Left cardiac atrium (tissue), 4 donors: ENCODE data around the gene EFHC2. TPM values are rescaled to one million over a fixed set of nuclear protein-coding genes. Genes with fewer than 3 reads are reported as not detected.
"Not testable (repeated sequence)": the region's sequence is repeated elsewhere in the genome, so short reads cannot be mapped to it uniquely, and the experiment has no call there.

Experiments used
- ATAC-seq, 2 donors: fragments of 200-7000 bp; cut with Tn5 transposase; one replicate each; pipeline ENCODE4 v1.9.1; 2020; ENCODE audit warnings: mild to moderate bottlenecking in 2 of 2, moderate library complexity in 2 of 2
- DNase-seq: peaks from one replicate; pipeline ENCODE4 v3.0.0-alpha.2; 2020
- intact Hi-C, 2 donors: fragments of 100-400 bp; cut with DNase I; formaldehyde crosslinking; loops; one replicate each; pipeline versions ENCODE4 v1.14.1 to v1.15.1; 2022 to 2023
- total RNA-seq, 2 donors: library from RNA; stranded (reverse); fragmentation: NEBNext Ultra II Directional; extraction: Animal tissue kit (Norgen Biotek cat#: 25700); gene quantifications; one replicate each; pipeline ENCODE4 v1.2.1, GENCODE V29; 2021
- donor health status: DM: no; HTN: yes; CAD: no.
- donor health status: DM: no; HTN: yes; CAD: no; lungs with severe emphysema.
- donor health status: DM: yes; HTN: yes; CAD: no.
- donor health status: Dilated cardiomyopathy.

EFHC2 gene
- total RNA-seq, 2 donors from 2014 or later: 5.1 to 6.4 TPM

DNA sequence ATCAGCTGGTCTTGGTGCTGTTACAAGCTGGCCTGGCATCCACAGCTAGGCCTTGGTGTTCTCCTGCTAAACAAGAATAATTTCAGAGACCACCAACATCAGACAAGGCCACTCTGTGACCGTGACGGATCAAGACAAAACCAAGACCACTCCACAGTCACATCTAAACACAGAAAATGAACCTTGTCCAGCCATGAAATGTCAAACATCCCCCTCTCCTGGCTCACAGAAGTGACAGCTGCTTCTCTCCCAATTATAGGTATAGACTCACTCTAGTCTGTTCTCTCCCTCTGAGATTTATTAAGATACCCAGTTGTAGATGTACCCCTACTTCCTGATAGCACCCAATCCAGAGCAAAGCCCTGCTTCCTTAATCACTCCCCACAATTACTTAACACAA is 40.4 kb downstream of the EFHC2 start:
- ATAC-seq: no peak
- intact Hi-C loops: no loop called here
- DNase-seq: no peak

DNA sequence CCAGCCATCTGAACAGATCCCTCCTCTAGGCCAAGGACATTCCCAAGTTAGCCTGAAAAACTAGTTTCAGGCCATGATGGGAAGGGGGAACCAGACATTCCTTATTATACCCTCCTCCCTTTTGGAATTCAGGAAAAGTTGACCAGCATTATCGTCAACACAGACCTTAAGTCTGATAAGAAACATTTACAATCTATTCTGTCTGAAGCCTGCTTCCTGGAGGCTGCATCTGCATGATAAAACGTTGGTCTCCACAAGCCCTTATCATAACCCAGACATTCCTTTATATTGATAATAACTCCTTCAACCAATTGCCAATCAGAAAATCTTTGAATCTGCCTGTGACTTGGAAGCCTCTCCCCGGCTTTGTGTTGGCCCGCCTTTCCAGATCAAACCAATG is 44.3 kb downstream of the EFHC2 start:
- intact Hi-C loops: no loop called here
- ATAC-seq (no peak), DNase-seq (no peak)

DNA sequence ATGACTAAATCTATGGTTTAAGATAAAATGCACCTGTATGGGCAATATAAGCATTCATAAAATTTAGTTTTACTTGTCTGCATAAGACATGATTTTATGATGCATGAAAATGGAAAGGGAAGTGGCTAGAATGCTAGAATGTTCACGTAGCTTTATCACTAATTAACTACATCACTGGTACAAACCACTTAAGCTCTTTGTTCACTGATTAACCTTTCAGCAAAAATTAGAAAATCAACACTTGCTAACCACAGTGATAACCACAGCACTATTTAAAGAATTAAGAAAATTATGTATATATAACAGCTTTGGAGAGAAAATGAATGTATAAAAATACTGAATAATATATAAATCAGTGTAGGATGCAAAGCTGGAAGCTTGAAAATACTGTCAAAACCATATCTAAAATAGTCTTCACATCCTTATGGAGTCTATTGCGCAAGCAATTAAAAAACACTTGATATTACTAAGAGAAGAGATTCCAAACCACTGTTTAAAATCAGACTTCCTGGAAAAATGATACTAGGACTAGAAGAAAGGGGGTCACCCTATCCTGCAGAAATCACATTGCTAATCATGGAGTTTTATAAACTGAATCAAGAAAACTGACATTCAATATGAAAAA is 51.9 kb downstream of the EFHC2 start:
- ATAC-seq (no peak), DNase-seq (no peak)
- intact Hi-C loops: no loop called here

DNA sequence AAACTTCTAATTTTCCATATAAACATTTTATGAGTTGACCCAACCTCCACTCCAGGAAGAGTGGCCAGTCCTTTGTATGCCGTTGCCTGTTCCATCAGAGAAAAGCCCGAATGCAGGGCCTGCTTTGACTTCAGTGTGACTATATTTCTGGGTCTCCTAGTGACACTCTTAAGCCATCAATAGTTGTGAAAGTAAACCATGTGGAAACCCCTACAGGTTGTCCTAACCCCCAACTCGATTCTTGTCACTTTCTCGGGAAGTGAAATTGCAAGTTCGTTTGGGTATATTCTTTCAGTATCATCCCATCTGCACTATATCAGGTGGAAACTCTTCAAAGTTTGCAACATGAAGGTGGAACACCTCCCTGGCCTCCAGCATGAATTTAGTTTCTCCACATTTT is 52.8 kb downstream of the EFHC2 start:
- intact Hi-C loops: no loop called here
- no peak for DNase-seq
- ATAC-seq: no peak

DNA sequence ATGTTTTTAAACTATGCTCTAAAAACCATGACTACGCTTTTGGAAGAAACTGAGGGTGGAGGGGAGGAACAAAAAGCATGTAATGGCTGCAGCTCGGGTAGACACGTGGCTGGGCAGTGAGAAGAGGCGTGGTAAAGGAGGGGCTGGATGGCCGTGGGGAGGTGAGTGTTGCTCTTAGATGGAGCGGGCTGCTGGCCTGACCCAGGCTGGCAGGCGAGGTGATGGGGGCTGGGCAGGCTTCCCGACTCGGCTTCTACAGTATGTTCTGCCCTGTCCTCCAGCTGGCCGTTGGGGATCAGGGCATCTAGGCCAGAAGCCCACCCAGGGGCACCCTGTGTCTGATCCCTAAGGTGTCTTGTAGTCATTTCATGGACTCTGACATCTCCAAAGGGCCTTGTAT is 60.7 kb downstream of the EFHC2 start:
- intact Hi-C loops: no loop called here
- ATAC-seq: no peak
- DNase-seq: no peak

DNA sequence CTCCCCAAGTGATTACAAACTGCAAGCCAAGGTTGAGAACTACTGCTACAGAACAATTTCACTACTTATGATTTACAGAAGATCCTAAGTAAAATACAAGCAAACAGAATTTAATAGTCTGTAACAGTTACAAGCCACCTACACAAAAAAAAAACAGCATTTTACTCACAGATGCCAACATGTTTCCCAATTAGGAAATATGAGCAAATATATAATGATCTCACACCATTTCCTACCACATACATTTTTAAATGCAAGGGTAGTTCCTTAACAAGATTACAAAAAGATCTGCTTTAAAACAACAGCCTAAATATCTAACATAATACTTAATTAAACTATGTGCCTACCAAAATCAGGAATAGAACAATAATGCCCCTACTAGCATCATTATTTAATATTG is 63.4 kb downstream of the EFHC2 start:
- ATAC-seq: no peak
- DNase-seq: no peak
- intact Hi-C loops: no loop called here

DNA sequence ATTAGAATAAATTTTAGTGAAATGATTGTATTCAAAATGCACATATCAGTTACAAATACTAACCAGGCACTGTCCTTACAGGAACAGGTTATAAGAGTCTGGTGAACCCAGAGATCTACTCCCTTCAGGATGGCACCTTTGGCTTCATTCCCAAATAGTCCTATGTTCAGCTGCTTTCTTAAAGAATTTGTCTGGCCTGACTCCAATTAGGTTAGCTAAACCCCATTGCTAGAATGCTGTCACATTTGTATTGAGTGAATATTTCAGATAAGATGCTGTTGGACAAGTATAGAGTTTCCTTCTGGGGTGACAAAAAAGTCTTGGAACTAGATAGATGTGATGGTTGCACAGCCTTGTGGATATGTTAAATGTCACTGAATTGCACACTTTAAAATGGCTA is 69.4 kb downstream of the EFHC2 start:
- ATAC-seq: no peak
- intact Hi-C loops: no loop called here
- no peak for DNase-seq

DNA sequence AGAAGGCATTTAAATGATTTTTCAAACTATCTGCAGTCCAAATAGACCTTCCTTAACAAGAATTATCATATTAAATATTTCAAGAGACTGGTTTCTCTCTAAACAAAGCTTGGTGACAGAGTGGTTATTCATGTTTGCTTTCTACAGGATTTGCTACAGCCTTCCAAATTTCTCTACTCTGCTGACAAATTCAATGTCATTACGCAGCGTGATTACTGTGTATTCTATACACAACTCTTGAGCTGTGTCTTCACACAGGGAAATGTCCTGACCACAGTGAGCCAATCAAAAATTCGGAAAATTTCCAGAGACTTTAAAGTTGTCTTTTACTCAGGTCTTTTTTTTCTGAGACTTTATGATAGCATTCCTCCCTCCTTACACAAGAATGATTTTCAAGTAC is 75.6 kb downstream of the EFHC2 start:
- no peak for DNase-seq
- no peak for ATAC-seq
- intact Hi-C loops: no loop called here

DNA sequence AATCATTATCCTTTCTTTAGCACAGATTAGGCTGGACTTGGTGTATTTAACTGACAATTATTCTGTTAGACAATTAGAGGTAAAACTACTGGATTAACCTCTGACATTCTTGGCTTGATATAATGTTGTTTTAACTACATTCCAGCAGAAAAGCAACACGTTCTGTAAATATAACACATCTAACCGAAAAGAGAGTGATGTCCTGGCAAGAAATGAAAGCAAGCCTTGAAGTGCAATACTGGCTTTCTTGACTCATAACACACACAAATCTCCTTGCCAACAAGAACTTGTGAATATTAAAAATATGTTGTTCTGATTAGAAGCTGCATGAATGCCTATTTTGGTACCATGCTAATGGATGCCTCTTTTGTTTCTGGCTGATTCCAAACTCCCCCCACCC is 76.4 kb downstream of the EFHC2 start:
- ATAC-seq: no peak
- intact Hi-C loops: no loop called here
- no peak for DNase-seq

DNA sequence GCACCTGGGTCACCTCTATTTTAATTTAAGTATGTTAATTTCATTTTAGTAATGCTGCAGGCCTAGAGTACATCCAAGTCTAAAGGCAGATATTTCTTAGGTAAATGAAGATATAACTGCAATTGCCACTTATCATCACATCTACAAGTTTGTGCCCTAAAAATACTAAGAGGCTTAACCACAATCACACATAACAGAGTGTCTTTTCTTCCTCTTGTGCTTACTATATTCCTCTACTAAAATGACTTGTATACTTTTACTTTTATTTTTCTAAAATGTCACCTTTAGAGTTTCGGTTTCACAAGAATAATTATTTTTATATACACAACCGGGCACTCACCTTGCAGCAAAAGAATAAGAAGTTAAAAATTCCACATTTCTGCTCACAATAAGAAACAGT is 77.9 kb downstream of the EFHC2 start:
- ATAC-seq: no peak
- DNase-seq: no peak
- intact Hi-C loops: no loop called here

DNA sequence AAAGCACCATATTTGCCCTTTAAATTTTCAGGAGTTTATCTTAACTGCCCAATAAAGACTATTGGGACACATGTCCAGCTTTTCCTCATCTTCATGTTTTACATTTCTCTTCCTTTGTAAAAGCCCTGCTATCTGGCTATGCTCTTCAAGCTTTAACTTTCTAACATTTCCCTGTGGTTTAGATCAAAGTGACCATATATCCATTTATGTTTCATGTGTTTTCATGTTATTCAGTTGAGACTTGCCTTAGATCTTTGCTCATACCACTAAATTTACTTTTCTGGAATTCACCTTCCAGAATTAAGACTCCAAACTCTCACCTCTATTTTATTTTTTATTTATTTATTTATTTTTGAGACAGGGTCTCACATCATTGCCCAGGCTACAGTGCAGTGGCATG is 78.5 kb downstream of the EFHC2 start:
- intact Hi-C loops: no loop called here
- ATAC-seq (no peak), DNase-seq (no peak)

DNA sequence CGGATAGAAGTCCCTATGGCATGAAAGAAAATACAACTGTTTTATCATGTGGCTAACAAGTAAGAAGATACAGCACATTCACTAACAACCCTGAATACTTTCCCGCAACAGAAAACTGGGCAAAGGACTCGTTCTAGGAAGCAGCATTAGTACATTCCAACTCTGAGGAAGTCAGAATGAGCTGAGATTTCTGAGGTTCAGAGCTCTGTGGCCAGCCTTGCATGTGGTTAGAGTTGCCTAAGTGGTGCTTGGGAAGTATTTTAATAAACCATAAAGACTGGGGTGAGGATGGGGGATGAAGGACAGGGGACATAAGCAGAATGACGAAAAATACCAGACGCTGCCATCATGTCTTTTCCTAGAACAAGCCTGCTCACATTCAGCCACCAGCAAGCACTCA is 82.2 kb downstream of the EFHC2 start:
- DNase-seq: no peak
- intact Hi-C loops: no loop called here
- no peak for ATAC-seq

DNA sequence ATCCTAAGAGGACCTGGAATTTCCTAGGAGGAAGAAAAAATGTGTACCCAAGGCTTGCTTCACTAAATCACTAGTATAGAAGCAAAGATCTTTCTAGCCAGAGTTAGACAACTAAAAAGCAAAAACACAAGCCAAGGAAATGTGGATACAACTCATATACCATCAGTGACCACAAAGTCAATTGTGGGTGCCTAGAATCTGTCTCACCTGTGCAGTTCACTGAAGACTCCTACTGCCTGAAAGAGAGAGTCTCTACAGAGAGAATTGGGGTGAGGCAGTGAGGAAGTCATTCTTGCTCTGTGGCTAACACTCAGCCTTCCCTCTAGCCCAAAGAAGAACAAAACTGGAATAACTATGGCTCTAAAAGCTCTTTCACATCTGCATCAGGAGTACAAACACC is 82.9 kb downstream of the EFHC2 start:
- DNase-seq: no peak
- intact Hi-C loops: no loop called here
- no peak for ATAC-seq

DNA sequence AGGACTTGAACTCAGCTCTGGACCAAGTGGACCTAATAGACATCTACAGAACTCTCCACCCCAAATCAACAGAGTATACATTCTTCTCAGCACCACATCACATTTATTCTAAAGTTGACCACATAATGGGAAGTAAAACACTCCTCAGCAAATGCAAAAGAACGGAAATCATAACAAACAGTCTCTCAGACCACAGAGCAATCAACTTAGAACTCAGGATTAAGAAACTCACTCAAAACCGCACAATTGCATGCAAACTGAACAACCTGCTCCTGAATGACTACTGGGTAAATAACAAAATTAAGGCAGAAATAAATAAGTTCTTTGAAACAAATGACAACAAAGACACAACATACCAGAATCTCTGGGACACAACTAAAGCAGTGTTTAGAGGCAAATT is 87.7 kb downstream of the EFHC2 start:
- ATAC-seq, intact Hi-C loops, DNase-seq: not testable (repeated sequence)

DNA sequence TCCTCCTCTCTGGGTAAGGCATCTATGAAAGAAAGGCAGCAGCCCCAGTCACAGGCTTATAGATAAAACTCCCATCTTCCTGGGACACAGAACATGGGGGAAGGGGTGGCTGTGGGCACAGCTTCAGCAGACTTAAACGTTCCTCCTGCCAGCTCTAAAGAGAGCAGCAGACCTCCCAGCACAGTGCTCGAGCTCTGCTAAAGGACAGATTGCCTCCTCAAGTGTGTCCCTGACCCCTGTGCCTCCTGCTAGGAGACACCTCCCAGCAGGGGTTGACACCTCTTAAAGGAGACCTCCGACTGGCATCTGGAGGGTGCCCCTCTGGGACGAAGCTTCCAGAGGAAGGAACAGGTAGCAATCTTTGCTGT is 89.9 kb downstream of the EFHC2 start:
- DNase-seq (no peak), ATAC-seq (no peak)
- intact Hi-C loops: no loop called here

DNA sequence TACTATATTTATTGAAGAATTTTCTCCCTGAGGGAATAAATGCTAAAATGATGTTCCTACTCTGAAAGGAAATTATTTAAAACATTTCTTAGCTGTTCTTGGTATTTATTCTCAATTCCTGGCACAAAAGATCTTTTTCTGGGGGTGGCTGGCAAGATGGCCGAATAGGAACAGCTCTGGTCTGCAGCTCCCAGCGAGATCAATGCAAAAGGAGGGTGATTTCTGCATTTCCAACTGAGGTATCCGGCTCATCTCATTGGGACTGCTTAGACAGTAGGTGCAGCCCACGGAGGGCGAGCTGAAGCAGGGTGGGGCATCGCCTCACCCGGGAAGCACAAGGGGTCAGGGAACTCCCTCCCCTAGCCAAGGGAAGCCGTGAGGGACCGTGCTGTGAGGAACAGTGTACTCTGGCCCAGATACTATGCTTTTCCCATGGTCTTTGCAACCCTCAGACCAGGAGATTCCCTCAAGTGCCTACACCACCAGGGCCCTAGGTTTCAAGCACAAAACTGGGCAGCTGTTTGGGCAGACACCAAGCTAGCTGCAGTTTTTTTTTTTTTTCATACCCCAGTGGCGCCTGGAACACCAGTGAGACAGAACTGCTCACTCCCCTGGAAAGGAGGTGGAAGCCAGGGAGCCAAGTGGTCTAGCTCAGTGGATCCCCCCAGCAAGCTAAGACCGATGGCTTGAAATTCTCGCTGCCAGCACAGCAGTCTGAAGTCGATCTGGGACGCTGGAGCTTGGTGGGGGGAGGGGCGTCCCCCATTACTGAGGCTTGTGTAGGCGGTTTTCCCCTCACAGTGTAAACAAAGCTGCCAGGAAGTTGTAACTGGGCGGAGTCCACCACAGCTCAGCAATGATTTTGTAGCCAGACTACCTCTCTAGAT is 90.5 kb downstream of the EFHC2 start:
- peak; percentile 41 to 54 for ATAC-seq

DNA sequence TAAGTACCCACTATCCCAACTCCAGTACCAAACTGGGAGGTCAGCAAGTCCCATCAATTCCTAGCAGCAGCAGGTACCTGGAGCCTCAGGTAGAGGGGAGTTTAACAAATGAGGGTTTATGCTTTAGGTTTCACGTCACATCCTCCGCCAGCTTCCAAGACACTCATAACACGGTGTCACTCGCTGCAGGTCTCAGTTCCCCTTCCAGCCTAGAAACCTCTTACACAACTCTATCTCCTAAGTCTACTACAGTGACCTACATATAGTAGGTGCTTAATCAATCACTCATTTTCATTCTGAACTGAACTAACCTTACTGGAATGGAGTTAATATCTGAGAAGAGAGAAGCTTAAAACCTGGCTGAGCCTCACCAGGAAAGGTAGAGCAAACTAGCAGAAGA is 96.0 kb downstream of the EFHC2 start:
- no peak for ATAC-seq
- intact Hi-C loops: loop anchor here in 1 of 2 donors (10.0 kb wide), 1 partner anchor 293 kb away; no protein-coding TSS in a partner anchor
- no peak for DNase-seq

More for the DNA sequence above, 90.5 kb downstream of the EFHC2 start:
- peak; percentile 55 for DNase-seq
- intact Hi-C loops: not testable (repeated sequence)

DNA sequence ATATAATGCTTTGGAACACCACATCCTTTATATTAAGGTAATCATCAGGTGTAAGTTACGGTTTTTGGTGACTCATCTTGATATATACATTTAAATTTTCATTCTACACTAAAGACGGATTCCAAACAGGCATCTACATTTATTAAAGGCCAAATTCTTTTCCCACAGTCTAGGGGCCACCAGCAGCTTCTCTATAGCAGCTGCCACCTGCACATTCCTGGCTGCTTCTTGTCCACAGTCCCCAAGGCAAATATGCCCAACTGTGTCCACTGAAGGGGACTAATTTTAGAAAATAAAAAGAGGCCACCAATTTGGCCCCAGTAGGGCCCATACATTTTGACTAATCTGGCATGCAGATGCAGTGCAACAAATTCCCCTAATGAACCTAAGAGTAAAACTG is 96.6 kb downstream of the EFHC2 start:
- intact Hi-C loops: loop anchor here in 1 of 2 donors (10.0 kb wide), 1 partner anchor 292 kb away; no protein-coding TSS in a partner anchor
- DNase-seq (no peak), ATAC-seq (no peak)

DNA sequence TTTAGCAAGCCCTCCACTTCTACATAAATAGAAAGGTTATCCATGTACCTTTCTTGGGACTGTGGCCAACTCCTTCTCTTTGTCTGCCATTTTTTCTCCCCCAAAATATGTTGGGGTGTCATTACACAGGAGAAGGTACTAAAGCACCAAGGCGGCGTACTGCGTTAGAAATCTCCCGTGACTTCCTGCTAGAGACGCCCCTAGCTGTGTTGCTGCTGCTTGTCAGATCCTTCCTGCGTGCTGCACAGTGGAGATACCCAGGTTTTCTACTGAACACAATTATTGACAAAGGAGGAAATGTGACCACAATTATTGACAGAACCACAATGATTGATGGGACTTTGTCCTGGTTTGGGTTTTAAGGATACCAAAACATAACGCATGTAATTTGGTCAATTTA is 97.7 kb downstream of the EFHC2 start:
- intact Hi-C loops: loop anchor here in 1 of 2 donors (10.0 kb wide), 1 partner anchor 291 kb away; no protein-coding TSS in a partner anchor

DNA sequence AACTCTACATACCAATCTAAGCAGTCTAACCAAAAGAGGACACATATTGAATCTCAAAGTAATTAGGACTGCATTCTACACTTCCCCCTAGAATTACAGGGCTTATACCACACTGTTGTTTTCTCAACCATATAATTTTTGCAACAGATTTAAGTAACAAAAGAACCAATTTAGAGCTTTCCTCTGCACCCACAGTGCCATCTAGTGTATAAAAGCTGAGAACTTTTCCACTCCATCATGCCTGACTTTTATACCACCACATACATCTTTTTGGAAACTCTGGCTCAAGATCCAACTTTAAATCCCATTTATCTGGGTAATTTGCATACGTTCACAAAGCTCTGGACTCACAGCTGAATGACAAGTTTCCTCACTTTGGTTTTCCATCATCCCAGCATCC is 99.5 kb downstream of the EFHC2 start:
- DNase-seq (no peak), ATAC-seq (no peak)
- intact Hi-C loops: loop anchor here in 1 of 2 donors (10.0 kb wide), 1 partner anchor 289 kb away; no protein-coding TSS in a partner anchor

More for the DNA sequence above, 97.7 kb downstream of the EFHC2 start:
- DNase-seq: no peak
- ATAC-seq: no peak

DNA sequence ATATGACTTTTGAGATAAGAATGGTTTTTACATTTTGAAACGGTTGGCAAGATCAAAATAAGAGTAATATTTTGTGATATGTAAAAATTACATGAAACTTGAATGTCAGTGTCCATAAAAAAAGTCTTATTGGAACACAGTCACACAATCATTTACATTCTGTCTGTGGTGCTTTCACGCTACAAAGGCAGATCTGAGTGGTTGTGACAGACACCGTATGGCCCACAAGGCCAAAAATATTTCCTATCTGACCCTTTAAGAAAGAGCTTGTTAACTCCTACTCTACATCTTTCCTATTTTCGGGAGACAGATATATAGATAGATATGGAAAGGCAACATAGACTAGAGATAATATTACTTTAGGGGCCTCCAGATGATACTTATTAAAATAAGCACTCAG is 101.9 kb downstream of the EFHC2 start:
- DNase-seq: no peak
- intact Hi-C loops: loop anchor here in 1 of 2 donors (10.0 kb wide), 1 partner anchor 287 kb away; no protein-coding TSS in a partner anchor

More for the DNA sequence above, 101.9 kb downstream of the EFHC2 start:
- no peak for ATAC-seq
